H1 (cell line): ENCODE data around the gene APBA2. TPM values are rescaled to one million over a fixed set of nuclear protein-coding genes. Genes with fewer than 3 reads are reported as not detected.
A peak's percentile ranks its signal among the peaks of the same experiment; 100 is the strongest.

Experiments
- CTCF ChIA-PET: fragments of 300-600 bp; sonication (Branson Sonifier 250); formaldehyde crosslinking; loops from one replicate; lab custom pipeline; 2021; ENCODE audit not compliant: partially characterized antibody; lab: Charles Lee
- POLR2A ChIA-PET: fragments of 300-600 bp; sonication (Branson Sonifier 250); formaldehyde crosslinking; loops from one replicate; lab custom pipeline; 2021; ENCODE audit warnings: inconsistent platforms; ENCODE audit not compliant: partially characterized antibody; lab: Charles Lee
- DNase-seq, 2 experiments: peaks; one replicate each; pipeline versions ENCODE4 v3.0.0 to v3.0.0-alpha.2; 2010 to 2022; ENCODE audit warnings: low spot score in 2 of 2, low read depth in 1 of 2, mixed read lengths in 1 of 2
- FAIRE-seq: peaks from 2 replicates; lab custom pipeline; 2011; peaks lifted over from hg19 to GRCh38; lab: Jason Lieb, UNC
- H2AFZ ChIP-seq: 2 replicates; pipeline ENCODE4 v1.8.1; 2012; ENCODE audit warnings: low read length, inconsistent platforms
- H2AK5ac ChIP-seq: 2 replicates; pipeline ENCODE4 v1.6.1; 2013; ENCODE audit warnings: low read depth, low read length
- H2BK120ac ChIP-seq: replicated peaks from 2 replicates; pipeline ENCODE3; 2013; ENCODE audit warnings: low read depth, low read length, inconsistent platforms
- H2BK12ac ChIP-seq: 2 replicates; pipeline ENCODE4 v1.6.1; 2013; ENCODE audit warnings: low read depth, low read length
- H2BK15ac ChIP-seq: 2 replicates; pipeline ENCODE4 v1.6.1; 2013; ENCODE audit warnings: low read length
- H2BK20ac ChIP-seq: 2 replicates; pipeline ENCODE4 v1.6.1; 2013; ENCODE audit warnings: low read length
- H2BK5ac ChIP-seq: 2 replicates; pipeline ENCODE4 v1.6.1; 2013; ENCODE audit warnings: low read depth, low read length
- H3K14ac ChIP-seq: 2 replicates; pipeline ENCODE4 v1.6.1; 2013; ENCODE audit warnings: inconsistent platforms; ENCODE audit not compliant: insufficient read length
- H3K18ac ChIP-seq: 2 replicates; pipeline ENCODE4 v1.6.1; 2013; ENCODE audit warnings: low read length; ENCODE audit errors: extremely low read depth
- H3K23ac ChIP-seq: 2 replicates; pipeline ENCODE4 v1.6.1; 2013; ENCODE audit warnings: inconsistent platforms; ENCODE audit not compliant: insufficient read length
- H3K23me2 ChIP-seq: 2 replicates; pipeline ENCODE4 v1.6.1; 2013; ENCODE audit warnings: low read depth, low read length
- H3K27ac ChIP-seq: 2 replicates; pipeline ENCODE4 v1.6.1; 2011; ENCODE audit warnings: low read depth, low read length, inconsistent platforms
- H3K27me3 ChIP-seq, 4 experiments: replicated peaks in 1 of 4; 1 replicate in 1 of 4; 2 replicates in 3 of 4; pipeline versions ENCODE4 v1.6.1 to v1.8.1; 2011 to 2013; ENCODE audit warnings: low read length in 3 of 4, mild to moderate bottlenecking in 3 of 4, inconsistent platforms in 2 of 4, mixed read lengths in 2 of 4, moderate library complexity in 1 of 4; ENCODE audit not compliant: control insufficient read depth in 3 of 4, insufficient read depth in 3 of 4; ENCODE audit errors: extremely low read depth in 1 of 4
- H3K36me3 ChIP-seq, 4 experiments: 2 replicates each; pipeline versions ENCODE4 v1.6.1 to v1.8.1; 2011 to 2013; ENCODE audit warnings: mild to moderate bottlenecking in 4 of 4, low read length in 3 of 4, moderate library complexity in 2 of 4, control low read depth in 1 of 4, inconsistent platforms in 1 of 4; ENCODE audit not compliant: insufficient read depth in 4 of 4, control insufficient read depth in 2 of 4
- H3K4ac ChIP-seq: replicated peaks from 2 replicates; pipeline ENCODE3; 2013; ENCODE audit warnings: low read length, low read depth, mixed read lengths, inconsistent platforms; ENCODE audit not compliant: insufficient read length
- H3K4me1 ChIP-seq, 4 experiments: replicated peaks in 1 of 4; 1 replicate in 1 of 4; 2 replicates in 3 of 4; pipeline versions ENCODE4 v1.6.1 to v1.8.1; 2011 to 2013; ENCODE audit warnings: low read length in 3 of 4, inconsistent platforms in 2 of 4, mixed read lengths in 1 of 4; ENCODE audit not compliant: insufficient read depth in 4 of 4, control insufficient read depth in 3 of 4
- H3K4me2 ChIP-seq, 2 experiments: 2 replicates each; pipeline versions ENCODE4 v1.6.1 to v1.8.1; 2011 to 2013; ENCODE audit warnings: low read depth in 2 of 2, low read length in 2 of 2, control low read depth in 1 of 2, inconsistent platforms in 1 of 2, mild to moderate bottlenecking in 1 of 2; ENCODE audit not compliant: insufficient read depth in 1 of 2
- H3K4me3 ChIP-seq, 4 experiments: fragments of 200-600, 300-600 bp in 1 of 4; sonication (generic), shearing (Covaris generic), sonication (Bioruptor Twin) in 1 of 4; 2 replicates each; pipeline versions ENCODE4 v1.5.1 to v1.8.1; 2011 to 2016; ENCODE audit warnings: low read length in 4 of 4, low read depth in 3 of 4, control low read depth in 2 of 4, inconsistent platforms in 2 of 4, mild to moderate bottlenecking in 2 of 4, mixed read lengths in 1 of 4, moderate library complexity in 1 of 4; ENCODE audit not compliant: insufficient read depth in 2 of 4; ENCODE audit errors: extremely low read depth in 1 of 4
- H3K56ac ChIP-seq: replicated peaks from 2 replicates; pipeline ENCODE3; 2013; ENCODE audit warnings: low read depth, mild to moderate bottlenecking, mixed read lengths, low read length, inconsistent platforms; ENCODE audit not compliant: insufficient read length
- H3K79me1 ChIP-seq: 2 replicates; pipeline ENCODE4 v1.6.1; 2013; ENCODE audit warnings: low read depth, low read length, control low read depth
- H3K79me2 ChIP-seq, 2 experiments: 2 replicates each; pipeline versions ENCODE4 v1.6.1 to v1.8.1; 2012 to 2013; ENCODE audit warnings: low read length in 2 of 2, mild to moderate bottlenecking in 2 of 2, inconsistent platforms in 1 of 2; ENCODE audit not compliant: insufficient read depth in 2 of 2, control insufficient read depth in 1 of 2
- H3K9ac ChIP-seq, 4 experiments: replicated peaks in 1 of 4; 1 replicate in 1 of 4; 2 replicates in 3 of 4; pipeline versions ENCODE4 v1.6.1 to v1.8.1; 2011 to 2013; ENCODE audit warnings: low read depth in 3 of 4, low read length in 3 of 4, control low read depth in 2 of 4, mild to moderate bottlenecking in 2 of 4, moderate library complexity in 2 of 4, inconsistent platforms in 1 of 4; ENCODE audit errors: extremely low read depth in 1 of 4
- H3K9me3 ChIP-seq, 2 experiments: 2 replicates each; pipeline versions ENCODE4 v1.6.1 to v1.8.1; 2012 to 2013; ENCODE audit warnings: mild to moderate bottlenecking in 2 of 2, moderate library complexity in 2 of 2, control low read depth in 1 of 2, inconsistent platforms in 1 of 2, low read depth in 1 of 2, low read length in 1 of 2, mixed read lengths in 1 of 2; ENCODE audit not compliant: insufficient read depth in 2 of 2
- H4K20me1 ChIP-seq, 2 experiments: replicated peaks in 1 of 2; 2 replicates each; pipeline versions ENCODE3 to v1.8.1; 2011 to 2013; ENCODE audit warnings: inconsistent platforms in 2 of 2, low read length in 2 of 2, mild to moderate bottlenecking in 1 of 2; ENCODE audit not compliant: insufficient read depth in 2 of 2, control insufficient read depth in 1 of 2
- H4K5ac ChIP-seq: 2 replicates; pipeline ENCODE4 v1.6.1; 2013; ENCODE audit warnings: low read length, low read depth, mixed read lengths, inconsistent platforms; ENCODE audit not compliant: insufficient read length
- H4K8ac ChIP-seq: 2 replicates; pipeline ENCODE4 v1.8.0; 2013; ENCODE audit warnings: mild to moderate bottlenecking, moderate library complexity, low read length, inconsistent platforms; ENCODE audit not compliant: insufficient read depth; ENCODE audit errors: extremely low read depth
- H4K91ac ChIP-seq: replicated peaks from 2 replicates; pipeline ENCODE3; 2013; ENCODE audit warnings: low read length, mixed read lengths, inconsistent platforms; ENCODE audit not compliant: insufficient read length
- CREB1 ChIP-seq: IDR thresholded peaks from 2 replicates; pipeline ENCODE4 v1.6.1; 2012; ENCODE audit warnings: inconsistent platforms
- EZH2 ChIP-seq: fragments of 200-600 bp; sonication (generic); IDR thresholded peaks from 2 replicates; pipeline ENCODE4 v1.7.1; 2012; ENCODE audit warnings: low read depth, mild to moderate bottlenecking, moderate library complexity, low read length, inconsistent platforms; ENCODE audit not compliant: severe bottlenecking
- GTF2F1 ChIP-seq: IDR thresholded peaks from 2 replicates; pipeline ENCODE4 v1.6.1; 2012; ENCODE audit warnings: low read depth, low read length, improper control_type of control experiment, borderline replicate concordance
- NANOG ChIP-seq: IDR thresholded peaks from 2 replicates; pipeline ENCODE4 v1.6.1; 2011; ENCODE audit warnings: low read length, low read depth, mild to moderate bottlenecking, inconsistent platforms; ENCODE audit not compliant: insufficient read depth, poor library complexity, severe bottlenecking
- SIX5 ChIP-seq: IDR thresholded peaks from 2 replicates; pipeline ENCODE4 v1.6.1; 2011; ENCODE audit warnings: mild to moderate bottlenecking, low read depth, low read length
- WGBS, 2 experiments: shearing (Covaris generic) in 1 of 2; methylation state at CpG; one replicate each; pipeline versions ENCODE4 v1.1.6 to v1.1.7; 2013 to 2015; ENCODE audit warnings: low lambda C conversion rate in 2 of 2, mixed read lengths in 2 of 2, inconsistent platforms in 1 of 2, low coverage in 1 of 2, missing lambda C conversion rate in 1 of 2; ENCODE audit not compliant: insufficient replicate concordance in 2 of 2, insufficient coverage in 1 of 2, insufficient read length in 1 of 2; ENCODE audit errors: extremely low coverage in 1 of 2, missing lambda C conversion rate in 1 of 2; 5-methylcytosine and 5-hydroxymethylcytosine counted together
- polyA plus RNA-seq, 7 experiments: library from polyadenylated mRNA; depleted of rRNA in 3 of 7; stranded (reverse) in 5 of 7; unstranded in 2 of 7; fragments of >200 nt in 5 of 7; fragments of 200-250 nt in 2 of 7; gene quantifications; 1 replicate in 5 of 7; 2 replicates in 1 of 7; 4 replicates in 1 of 7; pipeline versions ENCODE4 v1.2.1 to v1.2.3, GENCODE V29; 2011 to 2013; ENCODE audit warnings: missing spikeins in 2 of 7, mixed read lengths in 2 of 7
- total RNA-seq: library from RNA; stranded (reverse); fragmentation: NEBNext Ultra II Directional; extraction: Animal tissue kit (Norgen Biotek cat#: 25700); gene quantifications from 2 replicates; pipeline ENCODE4 v1.2.1, GENCODE V29; 2021

The APBA2 gene
- total and polyA plus RNA-seq, 2 of the 8 experiments (the other 6 are each of a cell fraction or from before 2014, with no cell fraction given): 15.5 to 19.0 TPM

- no peaks in the 10 kb centered on the region for H3K27me3 ChIP-seq
- H3K23ac ChIP-seq: no peak overlapping the region
- H3K27ac ChIP-seq: no peak overlapping the region
- no peak overlapping the region for H2BK12ac ChIP-seq
- no peak overlapping the region for H4K5ac ChIP-seq
- H3K36me3 ChIP-seq: no peaks in the 10 kb centered on the region
- H3K9ac ChIP-seq: no peak overlapping the region
- no peak overlapping the region for H3K14ac ChIP-seq
- TF ChIP-seq EZH2 (no peak), CREB1 (no peak), GTF2F1 (no peak), SIX5 (no peak), NANOG (no peak)
- H2AFZ ChIP-seq: no peak overlapping the region
- H3K4me1 ChIP-seq: peaks cover 0 to 12% (median 4%) of the 10 kb centered on the region in 4 experiments; a peak in 4 of 7 replicates
- peaks cover 4 to 11% of the 10 kb centered on the region in 2 experiments; a peak in 2 of 4 replicates for H3K9me3 ChIP-seq
- H3K18ac ChIP-seq: no peak overlapping the region
- ChIA-PET POLR2A (no interaction called here), CTCF (interaction anchor here (1.0 to 1.3 kb wide), 2 partner anchors 40 to 79 kb away, joined by 3 to 5 read pairs; no protein-coding TSS in a partner anchor)
- H3K79me1 ChIP-seq: no peaks in the 10 kb centered on the region
- H3K4me3 ChIP-seq: no peak overlapping the region
- H4K8ac ChIP-seq: no peak overlapping the region
- DNase-seq: no peak
- H4K91ac ChIP-seq: no peak overlapping the region
- H3K56ac ChIP-seq: no peak overlapping the region
- H2BK20ac ChIP-seq: peak overlapping the region; percentile 18; the same call in 1 of the 2 replicates
- no peak overlapping the region for H2AK5ac ChIP-seq
- WGBS, 2 experiments: 88% methylated on average over 5 of the region's 5 CpGs; no CpG with 5 or more reads in 1 of the 2 experiments
- FAIRE-seq: no peak
- no peak overlapping the region for H3K4ac ChIP-seq
- no peak overlapping the region for H2BK15ac ChIP-seq
- no peak overlapping the region for H3K4me2 ChIP-seq
- no peak overlapping the region for H2BK120ac ChIP-seq
- H2BK5ac ChIP-seq: no peak overlapping the region
- no peaks in the 10 kb centered on the region for H3K79me2 ChIP-seq
- peaks cover 2% of the 10 kb centered on the region; the same call in 1 of the 2 replicates for H3K23me2 ChIP-seq
- H4K20me1 ChIP-seq: no peaks in the 10 kb centered on the region
Observed at GRCh38 chr15:29063646-29064045, 177.9 kb downstream of the APBA2 start.
